Measurements from ENCODE around the gene GRM3.

The GRM3 gene

DNA sequence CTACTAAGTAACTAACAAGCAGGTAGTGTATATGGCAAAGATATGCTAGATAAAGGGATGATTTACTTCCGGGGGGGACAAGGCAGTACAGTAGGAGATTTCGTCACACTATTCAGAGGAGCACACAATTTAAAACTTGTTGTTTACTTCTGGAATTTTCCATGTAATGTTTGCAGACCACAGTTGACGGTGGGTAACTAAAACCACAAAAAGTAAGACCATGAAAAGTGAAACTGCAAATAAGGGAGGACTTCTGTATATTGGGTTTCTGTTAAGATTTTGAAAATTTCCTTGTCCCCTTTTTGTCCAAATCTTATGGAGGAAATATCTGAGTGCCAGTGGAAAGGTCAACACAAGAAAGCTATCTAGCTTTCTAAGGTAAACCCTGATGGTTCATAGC, 245.8 kb downstream of the GRM3 start:
- DNase-seq (ENCODE audit: low read depth in 4 of 4, low spot score in 1 of 4), result no peak

DNA sequence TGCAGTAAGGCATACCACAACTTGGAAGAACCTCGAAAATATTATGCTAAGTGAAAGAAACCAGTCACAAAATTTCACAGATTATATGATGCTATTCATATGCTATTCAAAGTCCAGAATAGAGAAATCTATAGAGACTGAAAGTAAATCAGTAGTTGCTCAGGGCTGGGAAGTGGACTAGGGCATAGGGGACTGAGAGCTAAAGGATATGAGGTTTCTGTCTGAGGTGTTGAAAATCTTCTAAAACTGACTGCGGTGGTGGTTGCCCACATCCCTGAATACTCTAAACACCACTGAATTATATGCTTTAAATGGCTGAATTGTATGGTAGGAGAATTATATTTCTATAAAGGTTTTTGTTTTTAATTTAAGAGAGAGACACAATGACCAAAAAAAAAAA, 254.5 kb downstream of the GRM3 start:
- DNase-seq (ENCODE audit: low read depth in 4 of 4, low spot score in 1 of 4), result no peak

GRCh38 chr7:86900886-86901285, 257.2 kb downstream of the GRM3 start:
- no peak for DNase-seq (ENCODE audit: low read depth in 4 of 4, low spot score in 1 of 4)

DNA sequence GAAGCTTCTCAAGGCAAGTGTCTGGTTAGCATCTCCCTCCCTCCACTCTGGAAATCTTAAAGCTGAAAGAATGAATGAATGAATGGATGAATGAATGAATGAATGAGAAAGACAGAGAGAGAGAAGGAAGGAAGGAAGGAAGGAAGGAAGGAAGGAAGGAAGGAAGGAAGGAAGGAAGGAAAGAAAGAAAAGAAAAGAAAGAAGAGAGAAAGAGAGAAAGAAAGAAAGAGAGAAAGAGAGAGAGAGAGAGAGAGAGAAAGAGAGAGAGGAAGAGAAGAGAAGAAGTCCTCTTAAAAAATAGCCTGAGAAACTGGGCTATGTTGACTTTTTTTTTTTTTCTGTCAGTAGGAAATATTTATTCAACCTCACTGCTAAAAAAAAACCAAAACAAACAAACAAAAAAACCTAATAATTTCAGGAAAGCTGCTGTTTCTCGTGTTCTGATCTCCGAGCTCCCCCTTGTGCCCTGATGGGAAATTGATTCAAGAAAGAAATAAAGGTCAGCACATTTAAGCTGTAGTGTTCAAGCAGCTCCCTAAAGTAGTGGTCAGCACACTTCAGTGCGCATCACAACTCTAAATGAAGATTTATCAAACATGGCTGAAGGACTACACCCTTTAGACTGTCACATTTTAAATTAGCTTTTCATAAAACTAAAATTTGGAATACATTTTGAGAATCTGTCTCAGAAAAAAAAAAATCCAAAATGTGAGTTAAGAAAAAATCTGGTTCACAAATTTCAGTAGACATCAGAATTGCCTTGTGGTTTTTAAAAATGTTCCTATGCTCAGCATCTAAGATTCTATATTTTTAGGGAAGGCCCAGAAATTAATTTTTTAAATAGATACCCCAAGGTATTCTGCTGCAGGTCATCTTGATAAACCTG, 261.5 kb downstream of the GRM3 start:
- DNase-seq (ENCODE audit: low read depth in 4 of 4, low spot score in 1 of 4), result no peak

DNA sequence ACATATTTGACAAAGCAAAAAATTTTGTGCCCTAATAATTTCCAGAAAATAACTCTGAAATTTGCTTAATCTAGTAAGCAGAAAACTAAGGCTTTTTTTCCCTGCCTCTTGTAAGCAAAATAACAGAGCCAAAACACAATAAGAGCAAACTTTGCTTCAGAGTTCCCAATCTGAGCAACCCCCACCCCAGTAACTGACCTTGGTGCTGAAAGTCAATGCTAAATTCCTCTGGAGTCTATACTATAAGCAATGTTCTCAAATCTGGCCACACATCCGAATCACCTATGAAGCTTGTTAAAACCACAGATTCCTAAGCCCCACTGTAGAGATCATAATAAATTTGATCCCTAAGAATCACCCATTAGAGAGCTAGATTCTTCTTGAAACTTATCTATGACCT, 265.2 kb downstream of the GRM3 start:
- DNase-seq (ENCODE audit: low read depth in 4 of 4, low spot score in 1 of 4), result no peak

GRCh38 chr7:86911659-86912058, 267.9 kb downstream of the GRM3 start:
- no peak for DNase-seq (ENCODE audit: low read depth in 4 of 4, low spot score in 1 of 4)

GRCh38 chr7:86913709-86914108, 270.0 kb downstream of the GRM3 start:
- DNase-seq (ENCODE audit: low read depth in 4 of 4, low spot score in 1 of 4), result no peak
